Vagina (tissue), 2 donors: ENCODE data around the gene DHX15.

Source experiments
- POLR2A ChIP-seq, 2 donors: fragments of 450-650 bp; IDR thresholded peaks; one replicate each; pipeline ENCODE4 v1.6.1; 2017; ENCODE audit warnings: antibody characterized with exemption in 2 of 2, mild to moderate bottlenecking in 2 of 2, moderate library complexity in 2 of 2
- POLR2AphosphoS5 ChIP-seq, 2 donors: sonication (generic); formaldehyde crosslinking; IDR thresholded peaks; one replicate each; pipeline ENCODE4 v1.9.0; 2017; ENCODE audit warnings: antibody characterized with exemption in 2 of 2, mild to moderate bottlenecking in 2 of 2, low read depth in 1 of 2; ENCODE audit not compliant: insufficient read depth in 1 of 2
- TF ChIP-seq, protein P1 (sequence below), 3 experiments: fragments of 450-650 bp in 2 of 3; fragments of 200-600 bp in 1 of 3; sonication (generic) in 1 of 3; IDR thresholded peaks; one replicate each; pipeline ENCODE4 v1.5.1; 2017 to 2019; ENCODE audit warnings: antibody characterized with exemption in 3 of 3, mild to moderate bottlenecking in 2 of 3, moderate library complexity in 2 of 3

DNA sequence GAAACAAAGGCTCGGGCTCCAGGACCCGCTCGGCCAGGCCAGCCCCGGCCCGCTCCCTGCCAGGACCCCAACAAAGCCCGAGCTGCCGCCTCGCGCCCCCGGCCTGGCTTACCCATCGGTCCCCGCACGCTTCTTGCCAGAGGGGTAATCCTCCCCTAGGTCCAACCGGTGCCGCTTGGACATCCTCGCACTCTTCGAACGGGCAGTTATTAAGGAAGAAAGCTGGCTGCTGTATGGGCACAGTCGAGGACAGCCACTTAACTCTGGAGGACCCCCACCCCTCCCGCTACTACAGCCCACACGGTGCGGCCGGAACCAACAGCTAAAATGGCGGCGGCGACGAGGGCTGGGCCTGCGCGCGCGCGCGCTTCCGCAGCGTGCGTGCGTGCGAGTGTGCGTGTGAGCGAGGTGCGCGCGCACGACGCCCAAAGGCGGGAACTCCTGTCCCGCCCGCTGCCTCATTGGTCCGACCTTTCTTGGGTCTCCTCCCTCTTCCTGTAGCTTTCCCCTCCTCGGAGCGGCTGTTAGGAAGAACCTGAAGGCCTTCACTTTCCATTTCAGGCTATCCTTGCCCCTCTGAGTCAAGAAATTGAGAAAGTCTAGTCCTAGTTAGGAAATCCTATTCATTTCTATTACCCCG is at the start of gene DHX15:
- TF ChIP-seq, protein P1, sequence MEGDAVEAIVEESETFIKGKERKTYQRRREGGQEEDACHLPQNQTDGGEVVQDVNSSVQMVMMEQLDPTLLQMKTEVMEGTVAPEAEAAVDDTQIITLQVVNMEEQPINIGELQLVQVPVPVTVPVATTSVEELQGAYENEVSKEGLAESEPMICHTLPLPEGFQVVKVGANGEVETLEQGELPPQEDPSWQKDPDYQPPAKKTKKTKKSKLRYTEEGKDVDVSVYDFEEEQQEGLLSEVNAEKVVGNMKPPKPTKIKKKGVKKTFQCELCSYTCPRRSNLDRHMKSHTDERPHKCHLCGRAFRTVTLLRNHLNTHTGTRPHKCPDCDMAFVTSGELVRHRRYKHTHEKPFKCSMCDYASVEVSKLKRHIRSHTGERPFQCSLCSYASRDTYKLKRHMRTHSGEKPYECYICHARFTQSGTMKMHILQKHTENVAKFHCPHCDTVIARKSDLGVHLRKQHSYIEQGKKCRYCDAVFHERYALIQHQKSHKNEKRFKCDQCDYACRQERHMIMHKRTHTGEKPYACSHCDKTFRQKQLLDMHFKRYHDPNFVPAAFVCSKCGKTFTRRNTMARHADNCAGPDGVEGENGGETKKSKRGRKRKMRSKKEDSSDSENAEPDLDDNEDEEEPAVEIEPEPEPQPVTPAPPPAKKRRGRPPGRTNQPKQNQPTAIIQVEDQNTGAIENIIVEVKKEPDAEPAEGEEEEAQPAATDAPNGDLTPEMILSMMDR (IDR thresholded peaks at IDR 0.05) = no peak
- peak; percentile 71 to 91 for TF ChIP-seq POLR2AphosphoS5 (IDR thresholded peaks at IDR 0.05; ENCODE audit: insufficient read depth in 1 of 2, low read depth in 1 of 2)
- peak in 1 of 2 donors; percentile 53 for TF ChIP-seq POLR2A (IDR thresholded peaks at IDR 0.05)
